ENCODE data around the gene KRT39. TPM values are rescaled to one million over a fixed set of nuclear protein-coding genes. Genes with fewer than 3 reads are reported as not detected.
A peak's percentile ranks its signal among the peaks of the same experiment; 100 is the strongest.

Gene KRT39
- polyA plus RNA-seq, 1 donor (not counting 4 experiments of a cell fraction or from before 2014, with no cell fraction given), result not detected

GRCh38 chr17:41003926-41004325 lies 37.2 kb upstream of the KRT39 start:
- H3K79me2 ChIP-seq (ENCODE audit: control insufficient read depth, insufficient read depth, low read length), result no peaks in the 10 kb centered on the region
- TF ChIP-seq CTCF (optimal IDR thresholded peaks at IDR 0.05 in 1 of 3, IDR thresholded peaks at IDR 0.05 in 1 of 3, conservative IDR thresholded peaks at IDR 0.05 in 1 of 3; ENCODE audit: extremely low read depth in 1 of 3, insufficient read depth in 2 of 3, low read length in 3 of 3) (no peak), EZH2 (IDR thresholded peaks at IDR 0.05; ENCODE audit: low read length) (no peak)
- FAIRE-seq, result no peak
- no peak overlapping the region for H2AFZ ChIP-seq (ENCODE audit: control insufficient read depth, low read length)
- no peak overlapping the region for H3K4me2 ChIP-seq (ENCODE audit: control insufficient read depth, extremely low read depth, insufficient read depth, low read depth, low read length)
- H3K9me1 ChIP-seq (ENCODE audit: control insufficient read depth, extremely low read depth, insufficient read depth, low read length), result no peaks in the 10 kb centered on the region
- H3K4me1 ChIP-seq (ENCODE audit: control insufficient read depth, extremely low read depth, insufficient read depth, low read length), result peaks cover 9% of the 10 kb centered on the region
- DNase-seq (ENCODE audit: low read depth, low spot score), result no peak
- no peaks in the 10 kb centered on the region for H3K36me3 ChIP-seq (ENCODE audit: control insufficient read depth in 2 of 2, extremely low read depth in 1 of 2, insufficient read depth in 2 of 2, low read length in 2 of 2)
- H3K9me3 ChIP-seq (ENCODE audit: control insufficient read depth, low read depth, low read length), result no peaks in the 10 kb centered on the region
- H3K27ac ChIP-seq (ENCODE audit: control insufficient read depth, insufficient read depth, low read length), result no peak overlapping the region
- H3K4me3 ChIP-seq (ENCODE audit: control insufficient read depth in 2 of 3, extremely low read depth in 1 of 3, insufficient read depth in 2 of 3, low read depth in 1 of 3, low read length in 3 of 3), result no peak overlapping the region
- H3K9ac ChIP-seq (ENCODE audit: control insufficient read depth, extremely low read depth, insufficient read depth, low read length), result no peak overlapping the region
- no peaks in the 10 kb centered on the region for H3K27me3 ChIP-seq (ENCODE audit: control insufficient read depth, extremely low read depth, insufficient read depth, low read length)
- dilution Hi-C loops (cut with MboI; ENCODE audit: extremely low pct_ligation_motif_present, low sequenced_read_pairs), result no loop called here
- H4K20me1 ChIP-seq (ENCODE audit: control insufficient read depth, extremely low read depth, insufficient read depth, low read length), result no peaks in the 10 kb centered on the region

GRCh38 chr17:41002814-41003213 lies 36.1 kb upstream of the KRT39 start:
- Histone ChIP-seq H3K9me3 (ENCODE audit: control insufficient read depth, low read depth, low read length) (no peaks in the 10 kb centered on the region), H2AFZ (ENCODE audit: control insufficient read depth, low read length) (no peak overlapping the region), H3K27ac (ENCODE audit: control insufficient read depth, insufficient read depth, low read length) (peak overlapping the region; percentile 6), H3K36me3 (ENCODE audit: control insufficient read depth in 2 of 2, extremely low read depth in 1 of 2, insufficient read depth in 2 of 2, low read length in 2 of 2) (no peaks in the 10 kb centered on the region), H3K9me1 (ENCODE audit: control insufficient read depth, extremely low read depth, insufficient read depth, low read length) (no peaks in the 10 kb centered on the region), H3K4me1 (ENCODE audit: control insufficient read depth, extremely low read depth, insufficient read depth, low read length) (peaks cover 9% of the 10 kb centered on the region), H4K20me1 (ENCODE audit: control insufficient read depth, extremely low read depth, insufficient read depth, low read length) (no peaks in the 10 kb centered on the region), H3K4me2 (ENCODE audit: control insufficient read depth, extremely low read depth, insufficient read depth, low read depth, low read length) (no peak overlapping the region), H3K9ac (ENCODE audit: control insufficient read depth, extremely low read depth, insufficient read depth, low read length) (no peak overlapping the region), H3K27me3 (ENCODE audit: control insufficient read depth, extremely low read depth, insufficient read depth, low read length) (no peaks in the 10 kb centered on the region), H3K4me3 (ENCODE audit: control insufficient read depth in 2 of 3, extremely low read depth in 1 of 3, insufficient read depth in 2 of 3, low read depth in 1 of 3, low read length in 3 of 3) (no peak overlapping the region), H3K79me2 (ENCODE audit: control insufficient read depth, insufficient read depth, low read length) (no peaks in the 10 kb centered on the region)
- peak; percentile 93 for FAIRE-seq
- no peak for DNase-seq (ENCODE audit: low read depth, low spot score)
- no peak for TF ChIP-seq EZH2 (IDR thresholded peaks at IDR 0.05; ENCODE audit: low read length)
- no peak for TF ChIP-seq CTCF (optimal IDR thresholded peaks at IDR 0.05 in 1 of 3, IDR thresholded peaks at IDR 0.05 in 1 of 3, conservative IDR thresholded peaks at IDR 0.05 in 1 of 3; ENCODE audit: extremely low read depth in 1 of 3, insufficient read depth in 2 of 3, low read length in 3 of 3)
- dilution Hi-C loops (cut with MboI; ENCODE audit: extremely low pct_ligation_motif_present, low sequenced_read_pairs), result no loop called here
